T-cell (primary cell): Measurements from ENCODE around the gene ULK3. TPM values are rescaled to one million over a fixed set of nuclear protein-coding genes. Genes with fewer than 3 reads are reported as not detected.

Experiments used
- ATAC-seq, 4 experiments: fragments of 200-7000 bp in 3 of 4; fragments of 150-1000 bp in 1 of 4; cut with Tn5 transposase; replicated peaks in 1 of 4; 1 replicate in 3 of 4; 2 replicates in 1 of 4; pipeline ENCODE4 v1.10.0; 2021; ENCODE audit warnings: moderate library complexity in 3 of 4, mild to moderate bottlenecking in 2 of 4, moderate number of reproducible peaks in 1 of 4
- CTCF ChIA-PET, 2 donors: fragments of 300-600 bp; sonication (Branson Sonifier 250); formaldehyde crosslinking; loops; one replicate each; lab custom pipeline; 2022; ENCODE audit warnings: antibody characterized with exemption in 2 of 2; lab: Charles Lee
- POLR2A ChIA-PET, 2 donors: fragments of 300-600 bp; sonication (Branson Sonifier 250); formaldehyde crosslinking; loops; one replicate each; lab custom pipeline; 2022; ENCODE audit warnings: antibody characterized with exemption in 2 of 2; lab: Charles Lee
- DNase-seq, 35 experiments: peaks; one replicate each; pipeline versions ENCODE4 v3.0.0 to v3.0.0-alpha.2; 2013 to 2023
- H3K27ac ChIP-seq: one replicate; pipeline ENCODE4 v1.5.1; 2013; ENCODE audit warnings: low read length
- H3K27me3 ChIP-seq, 2 experiments: replicated peaks in 1 of 2; 1 replicate in 1 of 2; 2 replicates in 1 of 2; pipeline versions ENCODE4 v1.6.1 to v1.7.0; 2013; ENCODE audit warnings: low read length in 1 of 2, mixed read lengths in 1 of 2; ENCODE audit not compliant: control insufficient read depth in 2 of 2, insufficient read depth in 2 of 2; ENCODE audit errors: extremely low read depth in 1 of 2
- H3K36me3 ChIP-seq, 2 donors: 1 replicate in 1 of 2; 2 replicates in 1 of 2; pipeline versions ENCODE4 v1.6.1 to v1.7.0; 2013; ENCODE audit warnings: low read length in 1 of 2; ENCODE audit not compliant: control insufficient read depth in 2 of 2, insufficient read depth in 1 of 2; ENCODE audit errors: extremely low read depth in 1 of 2
- H3K4me1 ChIP-seq, 2 experiments: 1 replicate in 1 of 2; 2 replicates in 1 of 2; pipeline versions ENCODE4 v1.6.1 to v1.7.0; 2013; ENCODE audit warnings: low read length in 2 of 2, mixed read lengths in 1 of 2; ENCODE audit not compliant: insufficient read depth in 2 of 2, control insufficient read depth in 1 of 2; ENCODE audit errors: extremely low read depth in 1 of 2
- H3K4me3 ChIP-seq, 2 donors: 1 replicate in 1 of 2; 2 replicates in 1 of 2; pipeline versions ENCODE4 v1.5.1 to v1.7.0; 2013; ENCODE audit warnings: mild to moderate bottlenecking in 2 of 2, low read length in 1 of 2, moderate library complexity in 1 of 2; ENCODE audit not compliant: control insufficient read depth in 1 of 2; ENCODE audit errors: extremely low read depth in 1 of 2
- H3K9me3 ChIP-seq: 2 replicates; pipeline ENCODE4 v1.7.0; 2013
- H3K27ac Mint-ChIP-seq, 2 donors: one replicate each; pipeline ENCODE4 v1.8.0; 2020 to 2021; ENCODE audit warnings: mild to moderate bottlenecking in 2 of 2, mixed read lengths in 2 of 2
- H3K27me3 Mint-ChIP-seq, 2 donors: one replicate each; pipeline ENCODE4 v1.8.0; 2021 to 2022; ENCODE audit warnings: mixed read lengths in 2 of 2
- H3K36me3 Mint-ChIP-seq: one replicate; pipeline ENCODE4 v1.8.0; 2021; ENCODE audit warnings: mixed read lengths
- H3K4me1 Mint-ChIP-seq, 3 donors: one replicate each; pipeline ENCODE4 v1.8.0; 2020 to 2022; ENCODE audit warnings: mixed read lengths in 3 of 3, mild to moderate bottlenecking in 1 of 3
- H3K4me3 Mint-ChIP-seq, 3 donors: one replicate each; pipeline ENCODE4 v1.8.0; 2020 to 2022; ENCODE audit warnings: mild to moderate bottlenecking in 3 of 3, mixed read lengths in 3 of 3, moderate library complexity in 3 of 3
- H3K9me3 Mint-ChIP-seq, 3 donors: one replicate each; pipeline ENCODE4 v1.8.0; 2020 to 2022; ENCODE audit warnings: mixed read lengths in 3 of 3
- WGBS: methylation state at CpG from one replicate; pipeline ENCODE4 v1.1.5; 2013; ENCODE audit warnings: missing lambda C conversion rate; ENCODE audit not compliant: insufficient coverage; 5-methylcytosine and 5-hydroxymethylcytosine counted together
- total RNA-seq, 35 experiments: library from RNA in 6 of 35; stranded (reverse) in 6 of 35; fragments of 120-200 nt in 1 of 35; gene quantifications; one replicate each; pipeline versions ENCODE4 v1.2.1 to v1.2.4 and lab custom pipeline; 2013 to 2026

The ULK3 gene
- total RNA-seq, 5 donors from 2014 or later (not counting 1 experiment from before 2014, with no cell fraction given), result 53.4 to 112 (median 101) TPM

GRCh38 chr15:74815121-74815934, 27.6 kb downstream of the ULK3 start:
- no peak for ATAC-seq
- peaks cover 0 to 2% of the 10 kb centered on the region in 2 donors for H3K27me3 Mint-ChIP-seq
- DNase-seq, result no peak

GRCh38 chr15:74812533-74812932, 30.4 kb downstream of the ULK3 start, which contains the start of gene LMAN1L:
Gene LMAN1L, plus strand, starts transcription at chr15:74812835. Its CDS starts 20 bp downstream, at chr15:74812855.
- H3K9me3 ChIP-seq, result no peaks in the 10 kb centered on the region
- no peak within 1 kb of the TSS for H3K27ac ChIP-seq
- DNase-seq (no peak), ATAC-seq (no peak)
- ChIA-PET CTCF (interaction anchor here (0.6 kb wide), 2 partner anchors 42 to 233 kb away, joined by 3 read pairs; no protein-coding TSS in a partner anchor), POLR2A (no interaction called here)
- Mint-ChIP-seq H3K9me3 (no peaks in the 10 kb centered on the region), H3K4me1 (peaks cover 17 to 20% (median 17%) of the 10 kb centered on the region in 3 donors), H3K4me3 (no peak within 1 kb of the TSS), H3K27ac (no peak within 1 kb of the TSS), H3K27me3 (no peaks in the 10 kb centered on the region), H3K36me3 (no peaks in the 10 kb centered on the region)
- H3K27me3 ChIP-seq, result peaks cover 0 to 14% of the 10 kb centered on the region in 2 experiments
- no peaks in the 10 kb centered on the region for H3K36me3 ChIP-seq
- no peak within 1 kb of the TSS for H3K4me3 ChIP-seq
- H3K4me1 ChIP-seq, result peaks cover 3 to 21% of the 10 kb centered on the region in 2 experiments
- 85% methylated on average over 4 of the region's 12 CpGs for WGBS

More at GRCh38 chr15:74815121-74815934, 27.6 kb downstream of the ULK3 start:
- H3K4me1 Mint-ChIP-seq, result peaks cover 0 to 13% (median 8%) of the 10 kb centered on the region in 3 donors
- H3K4me3 Mint-ChIP-seq, result no peak overlapping the region
- H3K9me3 Mint-ChIP-seq, result no peaks in the 10 kb centered on the region
- Histone ChIP-seq H3K27ac (no peak overlapping the region), H3K4me1 (peaks cover 0 to 11% of the 10 kb centered on the region in 2 experiments), H3K9me3 (no peaks in the 10 kb centered on the region), H3K4me3 (no peak overlapping the region), H3K36me3 (no peaks in the 10 kb centered on the region), H3K27me3 (peaks cover 0 to 34% of the 10 kb centered on the region in 2 experiments)
- CTCF ChIA-PET, result no interaction called here
- no peak overlapping the region for H3K27ac Mint-ChIP-seq
- H3K36me3 Mint-ChIP-seq, result no peaks in the 10 kb centered on the region
- WGBS, result 97% methylated on average over 6 of the region's 10 CpGs
- POLR2A ChIA-PET, result no interaction called here

GRCh38 chr15:74809956-74810355, 33.0 kb downstream of the ULK3 start:
- peaks cover 0 to 2% of the 10 kb centered on the region in 2 experiments for H3K27me3 ChIP-seq
- no peak overlapping the region for H3K4me3 ChIP-seq
- no peaks in the 10 kb centered on the region for H3K9me3 Mint-ChIP-seq
- H3K36me3 Mint-ChIP-seq, result no peaks in the 10 kb centered on the region
- no peaks in the 10 kb centered on the region for H3K27me3 Mint-ChIP-seq
- peaks cover 6 to 29% of the 10 kb centered on the region in 2 experiments for H3K4me1 ChIP-seq
- H3K4me3 Mint-ChIP-seq, result no peak overlapping the region
- CTCF ChIA-PET, result interaction anchor here in 1 of 2 donors (0.8 kb wide), 1 partner anchor 176 kb away, joined by 3 read pairs; no protein-coding TSS in a partner anchor
- H3K9me3 ChIP-seq, result no peaks in the 10 kb centered on the region
- no peak for ATAC-seq
- H3K27ac ChIP-seq, result no peak overlapping the region
- H3K4me1 Mint-ChIP-seq, result peaks cover 26 to 34% (median 27%) of the 10 kb centered on the region in 3 donors
- 93% methylated on average over 3 of the region's 3 CpGs for WGBS
- DNase-seq, result no peak
- POLR2A ChIA-PET, result no interaction called here
- H3K27ac Mint-ChIP-seq, result peak overlapping the region in 1 of 2 donors; percentile 72
- H3K36me3 ChIP-seq, result peaks cover 0 to under 1% of the 10 kb centered on the region in 2 donors

GRCh38 chr15:74809242-74809641, 33.7 kb downstream of the ULK3 start:
- ChIA-PET POLR2A (no interaction called here), CTCF (no interaction called here)
- Mint-ChIP-seq H3K4me3 (no peak overlapping the region), H3K9me3 (no peaks in the 10 kb centered on the region), H3K27me3 (no peaks in the 10 kb centered on the region), H3K27ac (peak overlapping the region; percentile 68 to 71), H3K4me1 (peaks cover 26 to 34% (median 29%) of the 10 kb centered on the region in 3 donors), H3K36me3 (peaks cover under 1% of the 10 kb centered on the region)
- peaks cover 0 to 4% of the 10 kb centered on the region in 2 donors for H3K36me3 ChIP-seq
- H3K4me1 ChIP-seq, result peaks cover 6 to 29% of the 10 kb centered on the region in 2 experiments
- H3K27ac ChIP-seq, result peak overlapping the region; percentile 34
- H3K4me3 ChIP-seq, result no peak overlapping the region
- 91% methylated on average over 4 of the region's 5 CpGs for WGBS
- H3K9me3 ChIP-seq, result no peaks in the 10 kb centered on the region
- DNase-seq (no peak), ATAC-seq (no peak)
- no peaks in the 10 kb centered on the region for H3K27me3 ChIP-seq

- 63% methylated on average over 3 of the region's 4 CpGs for WGBS
- Mint-ChIP-seq H3K4me1 (peaks cover 26 to 34% (median 32%) of the 10 kb centered on the region in 3 donors), H3K36me3 (peaks cover 4% of the 10 kb centered on the region), H3K9me3 (no peaks in the 10 kb centered on the region), H3K4me3 (no peak overlapping the region), H3K27ac (peak overlapping the region; percentile 68 to 71), H3K27me3 (no peaks in the 10 kb centered on the region)
- Histone ChIP-seq H3K27me3 (no peaks in the 10 kb centered on the region), H3K27ac (peak overlapping the region; percentile 34), H3K36me3 (peaks cover 0 to 8% of the 10 kb centered on the region in 2 donors), H3K4me1 (peaks cover 6 to 29% of the 10 kb centered on the region in 2 experiments), H3K4me3 (no peak overlapping the region), H3K9me3 (no peaks in the 10 kb centered on the region)
- ChIA-PET POLR2A (no interaction called here), CTCF (no interaction called here)
- DNase-seq (no peak), ATAC-seq (no peak)
Measured at GRCh38 chr15:74808840-74809229, 34.1 kb downstream of the ULK3 start.

- ATAC-seq, result no peak
- peak overlapping the region; percentile 77 to 90 for H3K27ac Mint-ChIP-seq
- WGBS, result 89% methylated on average over 15 of the region's 18 CpGs
- CTCF ChIA-PET, result no interaction called here
- no peaks in the 10 kb centered on the region for H3K27me3 Mint-ChIP-seq
- H3K4me3 Mint-ChIP-seq, result no peak overlapping the region
- Histone ChIP-seq H3K27ac (peak overlapping the region; percentile 52), H3K4me1 (peaks cover 6 to 29% of the 10 kb centered on the region in 2 experiments), H3K36me3 (peaks cover 0 to 14% of the 10 kb centered on the region in 2 donors), H3K27me3 (no peaks in the 10 kb centered on the region), H3K4me3 (no peak overlapping the region), H3K9me3 (no peaks in the 10 kb centered on the region)
- DNase-seq, result no peak
- peaks cover 26 to 34% (median 32%) of the 10 kb centered on the region in 3 donors for H3K4me1 Mint-ChIP-seq
- peaks cover 5% of the 10 kb centered on the region for H3K36me3 Mint-ChIP-seq
- H3K9me3 Mint-ChIP-seq, result no peaks in the 10 kb centered on the region
- POLR2A ChIA-PET, result interaction anchor here in 1 of 2 donors (0.5 kb wide), 1 partner anchor 61 kb away, joined by 3 read pairs; no protein-coding TSS in a partner anchor
Measured at GRCh38 chr15:74808078-74808839, 34.7 kb downstream of the ULK3 start.
